ENCODE results near the gene FNDC3B. TPM values are rescaled to one million over a fixed set of nuclear protein-coding genes. Genes with fewer than 3 reads are reported as not detected.
A peak's percentile ranks its signal among the peaks of the same experiment; 100 is the strongest.

Gene FNDC3B
- total RNA-seq, 1 experiment from 2014 or later: 173 TPM

DNA sequence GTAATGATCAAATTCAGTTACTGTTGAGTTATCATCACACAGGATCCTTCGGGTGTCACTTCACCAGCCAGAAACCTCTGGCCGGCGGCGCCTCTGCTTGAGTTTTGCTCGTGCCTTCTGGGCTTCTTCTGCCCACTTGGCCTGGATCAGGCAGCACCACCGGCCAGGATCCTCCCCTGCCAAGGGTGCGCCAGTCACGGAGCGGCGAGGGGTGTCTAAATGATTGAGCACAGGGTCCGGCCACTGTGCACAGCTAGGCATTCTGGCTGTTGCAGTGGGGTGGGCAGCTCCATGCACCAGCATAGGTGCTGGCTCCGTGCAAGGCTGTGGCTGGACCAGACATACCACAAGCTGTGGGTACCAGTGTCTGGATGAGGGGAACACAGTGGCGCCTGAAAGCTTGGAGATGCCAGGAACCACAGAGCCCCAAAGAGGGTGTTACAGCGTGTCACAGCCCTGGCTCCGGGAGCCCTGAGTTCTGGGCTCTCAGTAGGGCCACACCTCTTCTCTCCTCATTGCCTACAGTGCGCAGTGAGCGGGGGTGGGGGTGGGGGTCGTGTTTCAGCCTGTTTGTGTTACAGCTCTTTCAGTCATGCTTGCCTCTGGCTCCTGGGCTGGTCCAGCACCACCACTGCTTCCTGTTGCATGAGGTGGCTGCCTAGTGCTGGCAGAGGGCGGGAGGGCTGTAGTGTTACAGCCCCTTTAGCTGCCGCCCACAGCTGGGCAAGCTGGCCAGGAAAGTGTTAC is 169.4 kb downstream of the FNDC3B start:
- TF ChIP-seq SIN3A (IDR thresholded peaks at IDR 0.05; ENCODE audit: borderline replicate concordance, insufficient read depth, low read depth, low read length) (no peak), TCF7L2 (IDR thresholded peaks at IDR 0.05; ENCODE audit: low read depth, low read length) (no peak), REST (IDR thresholded peaks at IDR 0.05; ENCODE audit: insufficient read depth in 1 of 2, low read depth in 2 of 2, low read length in 1 of 2) (no peak)
- CTCF ChIA-PET: no interaction called here
- H3K27me3 ChIP-seq (ENCODE audit: control insufficient read depth, insufficient read depth, low read length): no peaks in the 10 kb centered on the region
- no peak overlapping the region for H3K4me3 ChIP-seq (ENCODE audit: low read depth in 2 of 2, low read length in 2 of 2)
- H3K4me1 ChIP-seq (ENCODE audit: control insufficient read depth, insufficient read depth, low read length): peaks cover 68% of the 10 kb centered on the region
- in situ Hi-C loops (cut with HindIII; ENCODE audit: low pct_unique_long_range_greater_than_20kb, low sequenced_read_pairs): no loop called here
- peak; percentile 51 for ATAC-seq
- no TSS peak for BruUV-seq (replicated peaks)
- peak overlapping the region; percentile 65 for H3K27ac ChIP-seq (ENCODE audit: low read length)
- no peaks in the 10 kb centered on the region for H3K9me3 ChIP-seq (ENCODE audit: control insufficient read depth, insufficient read depth, low read depth, low read length)
- no peaks in the 10 kb centered on the region for H3K36me3 ChIP-seq (ENCODE audit: control insufficient read depth, insufficient read depth, low read length)
- POLR2A ChIA-PET: no interaction called here
- intact Hi-C loops (cut with micrococcal nuclease; ENCODE audit: unreplicated experiment): no loop called here
- DNase-seq (ENCODE audit: low read depth, low spot score): no peak

DNA sequence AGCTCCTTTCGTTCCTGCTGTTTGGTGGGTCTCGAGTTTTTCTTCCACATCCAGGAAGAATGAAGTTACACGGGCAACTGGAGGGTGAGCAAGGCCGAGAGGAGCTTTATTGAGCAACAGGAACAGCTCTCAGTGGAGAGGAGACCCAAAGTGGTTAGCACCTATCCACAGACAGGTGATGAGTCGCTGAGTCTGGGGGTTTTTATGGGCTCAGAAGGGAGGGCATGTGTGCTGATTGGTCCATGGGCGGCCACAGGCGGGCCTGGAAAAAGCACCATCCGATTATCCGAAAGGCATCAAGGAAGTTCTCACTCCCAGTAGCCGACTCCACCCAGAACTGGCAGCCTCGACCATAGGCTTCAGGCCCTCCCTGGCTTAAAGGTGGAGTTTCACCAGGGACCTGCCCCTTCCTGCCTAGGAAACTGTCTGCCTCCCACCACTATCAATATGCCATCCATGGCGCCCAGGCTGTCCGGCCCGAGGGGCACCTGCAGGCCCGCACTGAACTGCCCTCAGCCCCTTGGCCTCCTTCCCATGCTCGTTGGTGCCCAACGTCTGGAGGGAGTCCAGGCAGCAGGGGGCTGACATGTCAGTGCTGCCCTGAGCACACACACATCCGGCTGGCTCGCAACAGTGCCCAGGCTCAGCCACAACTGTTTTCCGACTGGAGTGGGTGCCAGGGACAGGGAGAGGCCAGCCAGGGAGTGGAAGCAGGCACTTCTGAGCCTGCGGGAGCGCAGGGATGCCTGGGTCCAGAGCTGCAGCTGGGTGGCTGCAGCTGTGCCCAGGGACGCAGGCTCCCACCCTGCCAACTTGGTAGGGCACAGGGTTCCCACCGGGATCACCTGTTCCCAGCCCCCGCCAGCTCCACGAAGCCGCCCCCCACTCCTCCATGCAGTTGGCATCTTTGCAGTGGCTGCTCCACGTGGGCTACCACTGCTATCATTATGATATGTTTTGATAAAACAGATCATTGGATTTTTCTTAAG is 170.2 kb downstream of the FNDC3B start:
- CTCF ChIA-PET: no interaction called here
- Histone ChIP-seq H3K4me3 (ENCODE audit: low read depth in 2 of 2, low read length in 2 of 2) (no peak overlapping the region), H3K4me1 (ENCODE audit: control insufficient read depth, insufficient read depth, low read length) (peaks cover 68% of the 10 kb centered on the region), H3K9me3 (ENCODE audit: control insufficient read depth, insufficient read depth, low read depth, low read length) (no peaks in the 10 kb centered on the region), H3K27me3 (ENCODE audit: control insufficient read depth, insufficient read depth, low read length) (no peaks in the 10 kb centered on the region), H3K27ac (ENCODE audit: low read length) (peak overlapping the region; percentile 65), H3K36me3 (ENCODE audit: control insufficient read depth, insufficient read depth, low read length) (no peaks in the 10 kb centered on the region)
- DNase-seq (ENCODE audit: low read depth, low spot score) (no peak), ATAC-seq (peak; percentile 78)
- in situ Hi-C loops (cut with HindIII; ENCODE audit: low pct_unique_long_range_greater_than_20kb, low sequenced_read_pairs): no loop called here
- no TSS peak for BruUV-seq (replicated peaks)
- no peak for TF ChIP-seq TCF7L2 (IDR thresholded peaks at IDR 0.05; ENCODE audit: low read depth, low read length)
- no peak for TF ChIP-seq REST (IDR thresholded peaks at IDR 0.05; ENCODE audit: insufficient read depth in 1 of 2, low read depth in 2 of 2, low read length in 1 of 2)
- intact Hi-C loops (cut with micrococcal nuclease; ENCODE audit: unreplicated experiment): no loop called here
- POLR2A ChIA-PET: no interaction called here
